Upper lobe of left lung (tissue), 4 donors: Measurements from ENCODE around the gene C9orf50.

Source experiments
- CTCF ChIP-seq, 6 experiments: fragments of 450-650 bp in 4 of 6; fragments of 200-600 bp in 2 of 6; sonication (generic) in 2 of 6; IDR thresholded peaks; one replicate each; pipeline ENCODE4 v1.5.1; 2016 to 2019; ENCODE audit warnings: antibody characterized with exemption in 6 of 6
- EP300 ChIP-seq, 4 donors: sonication (generic); formaldehyde crosslinking; IDR thresholded peaks; one replicate each; pipeline ENCODE4 v1.5.1; 2017; ENCODE audit warnings: antibody characterized with exemption in 4 of 4, control low read depth in 2 of 4
- POLR2A ChIP-seq, 4 donors: fragments of 450-650 bp; IDR thresholded peaks; one replicate each; pipeline ENCODE4 v1.5.1; 2016 to 2017; ENCODE audit warnings: antibody characterized with exemption in 4 of 4, mild to moderate bottlenecking in 2 of 4
- POLR2AphosphoS5 ChIP-seq, 2 donors: sonication (generic); formaldehyde crosslinking; IDR thresholded peaks; one replicate each; pipeline ENCODE4 v1.5.1; 2017; ENCODE audit warnings: antibody characterized with exemption in 2 of 2

GRCh38 chr9:129637673-129638439 is 17.0 kb upstream of the C9orf50 start:
- TF ChIP-seq CTCF (IDR thresholded peaks at IDR 0.05) (no peak), POLR2A (IDR thresholded peaks at IDR 0.05) (no peak), POLR2AphosphoS5 (IDR thresholded peaks at IDR 0.05) (no peak), EP300 (IDR thresholded peaks at IDR 0.05) (no peak)
